Measurements from ENCODE around the gene APBB2.

- TF ChIP-seq, protein P1, sequence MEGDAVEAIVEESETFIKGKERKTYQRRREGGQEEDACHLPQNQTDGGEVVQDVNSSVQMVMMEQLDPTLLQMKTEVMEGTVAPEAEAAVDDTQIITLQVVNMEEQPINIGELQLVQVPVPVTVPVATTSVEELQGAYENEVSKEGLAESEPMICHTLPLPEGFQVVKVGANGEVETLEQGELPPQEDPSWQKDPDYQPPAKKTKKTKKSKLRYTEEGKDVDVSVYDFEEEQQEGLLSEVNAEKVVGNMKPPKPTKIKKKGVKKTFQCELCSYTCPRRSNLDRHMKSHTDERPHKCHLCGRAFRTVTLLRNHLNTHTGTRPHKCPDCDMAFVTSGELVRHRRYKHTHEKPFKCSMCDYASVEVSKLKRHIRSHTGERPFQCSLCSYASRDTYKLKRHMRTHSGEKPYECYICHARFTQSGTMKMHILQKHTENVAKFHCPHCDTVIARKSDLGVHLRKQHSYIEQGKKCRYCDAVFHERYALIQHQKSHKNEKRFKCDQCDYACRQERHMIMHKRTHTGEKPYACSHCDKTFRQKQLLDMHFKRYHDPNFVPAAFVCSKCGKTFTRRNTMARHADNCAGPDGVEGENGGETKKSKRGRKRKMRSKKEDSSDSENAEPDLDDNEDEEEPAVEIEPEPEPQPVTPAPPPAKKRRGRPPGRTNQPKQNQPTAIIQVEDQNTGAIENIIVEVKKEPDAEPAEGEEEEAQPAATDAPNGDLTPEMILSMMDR (conservative IDR thresholded peaks at IDR 0.05 in 1 of 2, IDR thresholded peaks at IDR 0.05 in 1 of 2; ENCODE audit: extremely low read depth in 1 of 2, insufficient read depth in 1 of 2, low read depth in 1 of 2, low read length in 2 of 2) = no peak
- TF ChIP-seq EZH2 (IDR thresholded peaks at IDR 0.05; ENCODE audit: borderline replicate concordance, low read length) = no peak
Measured at GRCh38 chr4:40924793-40925117, 289.6 kb downstream of the APBB2 start.
